Gastrocnemius medialis (tissue), 4 donors: Measurements from ENCODE around the gene CYTH1. TPM values are rescaled to one million over a fixed set of nuclear protein-coding genes. Genes with fewer than 3 reads are reported as not detected.

ENCODE experiments used
- ATAC-seq, 2 donors: fragments of 150-250 bp; one replicate each; pipeline ENCODE4 v1.9.1; 2016
- DNase-seq, 2 donors: peaks; one replicate each; pipeline ENCODE4 v3.0.0-alpha.2; 2019
- H3K27ac ChIP-seq, 4 donors: fragments of 200-600 bp; sonication (generic); 1 replicate in 1 of 4; 2 replicates in 3 of 4; pipeline ENCODE4 v1.5.1; 2016 to 2018; ENCODE audit warnings: mild to moderate bottlenecking in 2 of 4, moderate library complexity in 1 of 4
- H3K27me3 ChIP-seq, 3 donors: fragments of 200-600 bp; sonication (generic) in 2 of 3; 1 replicate in 1 of 3; 2 replicates in 2 of 3; pipeline versions ENCODE4 v1.5.1 to v1.6.0; 2016 to 2019; ENCODE audit warnings: mild to moderate bottlenecking in 1 of 3, moderate library complexity in 1 of 3
- H3K36me3 ChIP-seq, 2 donors: fragments of 200-600 bp; sonication (generic) in 1 of 2; one replicate each; pipeline ENCODE4 v1.5.1; 2017 to 2018
- H3K4me1 ChIP-seq, 2 donors: fragments of 200-600 bp; sonication (generic) in 1 of 2; one replicate each; pipeline ENCODE4 v1.5.1; 2016 to 2017; ENCODE audit warnings: mild to moderate bottlenecking in 2 of 2
- H3K4me3 ChIP-seq, 4 donors: fragments of 200-600 bp; sonication (generic) in 3 of 4; 1 replicate in 1 of 4; 2 replicates in 3 of 4; pipeline ENCODE4 v1.5.1; 2016 to 2019; ENCODE audit warnings: mild to moderate bottlenecking in 2 of 4
- H3K9me3 ChIP-seq, 3 donors: fragments of 200-600 bp; sonication (generic) in 2 of 3; 1 replicate in 1 of 3; 2 replicates in 2 of 3; pipeline ENCODE4 v1.5.1; 2016 to 2019
- POLR2A ChIP-seq, 2 donors: fragments of 450-650 bp; IDR thresholded peaks; one replicate each; pipeline ENCODE4 v1.6.1; 2017; ENCODE audit warnings: antibody characterized with exemption in 2 of 2, mild to moderate bottlenecking in 2 of 2, moderate library complexity in 2 of 2
- in situ Hi-C, 4 donors: fragments of 200-750 bp; cut with MboI; loops; one replicate each; pipeline versions ENCODE4 v1.15.0 to v1.8.0; 2017; ENCODE audit warnings: low sequenced_read_pairs in 4 of 4
- intact Hi-C: fragments of 100-400 bp; cut with DNase I; formaldehyde crosslinking; loops from one replicate; pipeline ENCODE4 v1.15.1; 2023; ENCODE audit warnings: low total_unique reads
- total RNA-seq, 4 donors: library from RNA; depleted of rRNA; stranded (reverse); fragments of >200 nt; gene quantifications; one replicate each; pipeline versions ENCODE4 v1.1.0 to v1.2.3, GENCODE V29; 2016
- TF ChIP-seq, protein P1 (sequence below), 5 experiments: fragments of 450-650 bp in 3 of 5; fragments of 200-600 bp in 2 of 5; sonication (generic) in 2 of 5; IDR thresholded peaks in 4 of 5; conservative IDR thresholded peaks in 1 of 5; 1 replicate in 4 of 5; 2 replicates in 1 of 5; pipeline ENCODE4 v1.5.1; 2016 to 2019; ENCODE audit warnings: antibody characterized with exemption in 5 of 5, mild to moderate bottlenecking in 3 of 5, moderate library complexity in 3 of 5

Gene CYTH1
- total RNA-seq, 4 donors from 2014 or later = 24.7 to 43.7 (median 32.4) TPM

DNA sequence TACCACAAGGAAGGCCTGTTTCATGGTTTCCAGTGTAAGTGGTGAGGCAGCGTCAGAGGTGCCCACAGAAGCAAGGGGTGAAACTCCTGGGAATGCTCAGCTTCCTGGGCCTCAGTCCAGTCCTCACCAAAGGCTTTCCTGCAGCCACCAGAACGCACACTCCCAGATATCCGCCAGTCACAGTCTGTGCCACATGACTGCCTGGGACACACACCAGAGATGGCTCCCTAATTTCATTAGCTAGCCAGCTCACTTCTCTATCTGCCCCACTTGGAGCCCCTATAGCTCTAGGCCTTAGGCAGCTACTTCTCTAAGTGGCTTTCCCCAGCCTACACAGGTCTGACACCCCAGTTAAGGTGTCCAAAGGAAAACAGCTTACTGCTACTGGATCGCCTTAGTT lies 77.0 kb downstream of the CYTH1 start:
- no peaks in the 10 kb centered on the region for H3K9me3 ChIP-seq
- H3K4me3 ChIP-seq = no peak overlapping the region
- ATAC-seq (no peak), DNase-seq (no peak)
- TF ChIP-seq, protein P1, sequence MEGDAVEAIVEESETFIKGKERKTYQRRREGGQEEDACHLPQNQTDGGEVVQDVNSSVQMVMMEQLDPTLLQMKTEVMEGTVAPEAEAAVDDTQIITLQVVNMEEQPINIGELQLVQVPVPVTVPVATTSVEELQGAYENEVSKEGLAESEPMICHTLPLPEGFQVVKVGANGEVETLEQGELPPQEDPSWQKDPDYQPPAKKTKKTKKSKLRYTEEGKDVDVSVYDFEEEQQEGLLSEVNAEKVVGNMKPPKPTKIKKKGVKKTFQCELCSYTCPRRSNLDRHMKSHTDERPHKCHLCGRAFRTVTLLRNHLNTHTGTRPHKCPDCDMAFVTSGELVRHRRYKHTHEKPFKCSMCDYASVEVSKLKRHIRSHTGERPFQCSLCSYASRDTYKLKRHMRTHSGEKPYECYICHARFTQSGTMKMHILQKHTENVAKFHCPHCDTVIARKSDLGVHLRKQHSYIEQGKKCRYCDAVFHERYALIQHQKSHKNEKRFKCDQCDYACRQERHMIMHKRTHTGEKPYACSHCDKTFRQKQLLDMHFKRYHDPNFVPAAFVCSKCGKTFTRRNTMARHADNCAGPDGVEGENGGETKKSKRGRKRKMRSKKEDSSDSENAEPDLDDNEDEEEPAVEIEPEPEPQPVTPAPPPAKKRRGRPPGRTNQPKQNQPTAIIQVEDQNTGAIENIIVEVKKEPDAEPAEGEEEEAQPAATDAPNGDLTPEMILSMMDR (IDR thresholded peaks at IDR 0.05 in 4 of 5, conservative IDR thresholded peaks at IDR 0.05 in 1 of 5) = no peak
- TF ChIP-seq POLR2A (IDR thresholded peaks at IDR 0.05) = no peak
- H3K4me1 ChIP-seq = peaks cover 13 to 18% of the 10 kb centered on the region in 2 donors
- intact Hi-C loops = no loop called here
- in situ Hi-C loops = loop anchor here (5.0 to 10.0 kb wide), 3 partner anchors 60 to 210 kb away; no protein-coding TSS in a partner anchor
- peaks cover 0 to 26% of the 10 kb centered on the region in 2 donors for H3K36me3 ChIP-seq
- H3K27me3 ChIP-seq = no peaks in the 10 kb centered on the region
- peak overlapping the region in 2 of 4 donors; percentile 9 to 46 for H3K27ac ChIP-seq

DNA sequence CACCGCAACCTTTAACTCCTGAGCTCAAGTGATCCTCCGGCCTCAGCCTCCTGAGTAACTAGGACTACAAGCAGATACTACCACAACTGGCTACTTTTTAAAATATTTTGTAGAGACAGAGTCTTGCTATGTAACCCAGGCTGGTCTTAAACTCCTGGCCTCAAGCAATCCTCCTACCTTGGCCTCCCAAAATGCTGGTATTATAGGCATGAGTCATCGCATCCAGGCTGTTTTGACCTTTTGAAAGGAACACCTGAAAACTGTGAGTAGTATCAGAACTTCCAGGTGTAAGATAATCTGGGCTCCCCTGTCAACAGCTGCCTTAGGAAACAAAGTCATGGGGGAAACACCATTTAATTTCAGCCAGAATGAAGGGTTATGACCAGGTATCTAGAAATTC lies 77.5 kb downstream of the CYTH1 start:
- Histone ChIP-seq H3K4me3 (no peak overlapping the region), H3K4me1 (peaks cover 13 to 18% of the 10 kb centered on the region in 2 donors), H3K27me3 (no peaks in the 10 kb centered on the region), H3K27ac (peak overlapping the region in 1 of 4 donors; percentile 46), H3K9me3 (no peaks in the 10 kb centered on the region), H3K36me3 (peaks cover 2 to 31% of the 10 kb centered on the region in 2 donors)
- TF ChIP-seq, protein P1 (IDR thresholded peaks at IDR 0.05 in 4 of 5, conservative IDR thresholded peaks at IDR 0.05 in 1 of 5) = no peak
- no peak for TF ChIP-seq POLR2A (IDR thresholded peaks at IDR 0.05)
- DNase-seq (no peak), ATAC-seq (no peak)
- in situ Hi-C loops (loop anchor here in 3 of 4 donors (10.0 kb wide), 2 partner anchors 60 to 210 kb away; no protein-coding TSS in a partner anchor), intact Hi-C loops (no loop called here)

DNA sequence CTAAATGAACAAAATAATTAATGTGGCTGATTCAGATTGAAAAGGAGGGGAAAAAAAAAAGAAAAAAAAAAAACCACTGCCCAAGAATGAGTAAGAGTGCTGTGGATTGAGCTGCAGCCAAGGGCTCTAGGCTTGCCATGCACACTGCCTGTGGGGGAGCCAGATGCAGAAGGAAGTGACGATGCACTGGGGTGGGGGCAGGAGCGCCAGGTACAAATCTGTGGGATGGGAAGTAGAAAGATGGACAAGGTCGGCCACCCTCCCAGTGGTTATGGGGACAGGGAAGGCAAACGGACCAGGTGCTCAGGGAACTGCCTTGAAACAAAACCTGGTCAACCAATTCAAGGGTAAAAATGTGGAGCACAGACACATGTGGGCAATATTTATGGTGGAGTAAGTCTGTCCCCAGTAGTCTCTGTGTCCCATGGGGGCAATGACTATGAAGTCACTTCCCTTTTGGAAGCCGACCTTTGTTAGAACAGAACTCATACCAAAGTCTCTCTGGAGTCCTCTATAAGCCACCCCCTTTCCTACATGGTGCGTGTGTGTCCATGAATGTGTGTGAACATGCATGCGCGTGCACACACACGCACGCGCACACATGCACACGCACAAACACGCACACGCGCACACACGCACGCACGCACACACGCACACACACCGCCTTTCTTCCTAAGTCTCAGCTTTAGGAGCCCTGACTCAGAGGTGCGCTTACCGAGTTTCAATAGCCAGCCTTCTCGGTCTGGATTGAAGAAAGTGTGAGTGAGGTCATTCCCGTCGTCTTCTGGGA lies 84.3 kb downstream of the CYTH1 start:
- no peak overlapping the region for H3K27ac ChIP-seq
- H3K36me3 ChIP-seq = peaks cover 2 to 66% of the 10 kb centered on the region in 2 donors
- TF ChIP-seq, protein P1 (IDR thresholded peaks at IDR 0.05 in 4 of 5, conservative IDR thresholded peaks at IDR 0.05 in 1 of 5) = no peak
- TF ChIP-seq POLR2A (IDR thresholded peaks at IDR 0.05) = no peak
- no peak overlapping the region for H3K4me3 ChIP-seq
- intact Hi-C loops (no loop called here), in situ Hi-C loops (no loop called here)
- no peak for ATAC-seq
- no peak for DNase-seq
- H3K27me3 ChIP-seq = no peaks in the 10 kb centered on the region
- H3K9me3 ChIP-seq = no peaks in the 10 kb centered on the region
- no peaks in the 10 kb centered on the region for H3K4me1 ChIP-seq

DNA sequence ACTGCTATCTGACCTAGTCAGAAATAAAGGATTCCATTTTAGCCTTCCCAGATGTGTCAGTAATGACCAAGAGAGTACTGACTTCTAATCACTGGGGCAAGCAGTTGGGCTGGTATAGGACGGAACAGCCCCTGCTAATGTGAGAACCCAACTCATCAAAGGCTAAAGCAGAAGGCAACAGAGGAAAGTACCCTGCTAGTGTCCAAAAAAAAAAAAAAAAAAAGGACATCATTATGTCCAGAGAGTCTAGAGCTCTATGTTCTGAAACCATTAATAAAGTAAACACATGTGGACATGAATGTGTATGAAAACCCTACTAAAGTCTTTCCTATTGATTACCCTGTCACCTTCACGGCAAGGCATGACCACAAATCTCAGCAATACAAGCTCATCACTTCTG lies 85.0 kb downstream of the CYTH1 start:
- TF ChIP-seq POLR2A (IDR thresholded peaks at IDR 0.05) = no peak
- TF ChIP-seq, protein P1 (IDR thresholded peaks at IDR 0.05 in 4 of 5, conservative IDR thresholded peaks at IDR 0.05 in 1 of 5) = no peak
- in situ Hi-C loops = no loop called here
- Histone ChIP-seq H3K27ac (no peak overlapping the region), H3K4me1 (no peaks in the 10 kb centered on the region), H3K4me3 (no peak overlapping the region), H3K36me3 (peaks cover 2 to 66% of the 10 kb centered on the region in 2 donors), H3K27me3 (no peaks in the 10 kb centered on the region), H3K9me3 (no peaks in the 10 kb centered on the region)
- no peak for ATAC-seq
- no peak for DNase-seq
- intact Hi-C loops = no loop called here
